HG02938 (cell line): ENCODE results near the gene CYP46A1.

Experiments
- ATAC-seq: cut with Tn5 transposase; IDR thresholded peaks from one replicate; pipeline ENCODE4 v1.9.1; 2021; ENCODE audit warnings: mild to moderate bottlenecking, moderate library complexity; ENCODE audit not compliant: unreplicated experiment

The CYP46A1 gene

DNA sequence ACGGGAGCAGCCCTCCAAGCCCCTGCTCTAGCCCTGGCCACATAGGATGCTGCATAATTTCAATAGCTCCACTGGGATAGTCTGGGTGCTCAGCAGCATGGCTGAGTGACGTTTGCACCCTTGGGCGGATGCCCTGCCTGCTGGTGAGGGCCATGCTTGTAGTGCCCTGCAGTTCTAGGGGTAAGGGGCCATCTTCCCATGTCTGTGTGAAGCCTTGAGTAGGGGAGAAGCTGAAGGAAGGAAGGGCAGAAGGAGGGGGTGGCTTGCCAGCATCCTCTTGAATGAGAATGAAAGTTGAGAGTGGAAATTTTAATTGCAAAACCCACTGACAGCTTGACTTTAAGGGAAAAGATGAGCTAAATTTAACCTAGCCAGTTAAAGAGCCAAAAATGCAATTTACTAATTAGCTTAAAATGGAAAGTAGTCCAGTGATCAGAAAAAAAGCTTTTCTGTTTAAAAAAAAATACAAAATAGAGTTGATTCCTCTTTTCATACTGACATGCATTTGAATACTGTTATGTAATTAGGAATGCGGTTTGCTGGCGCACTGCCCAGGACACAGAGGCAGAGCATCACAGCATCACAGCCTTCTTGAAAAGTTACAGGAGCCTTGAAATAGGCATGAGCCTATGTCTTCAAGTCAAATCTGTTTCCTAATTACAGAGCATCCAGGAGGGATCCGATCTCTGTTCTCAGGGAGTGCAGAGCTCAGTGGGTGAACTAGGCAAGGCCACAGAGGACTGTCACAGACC is 90.6 kb downstream of the CYP46A1 start:
- ATAC-seq = no peak

DNA sequence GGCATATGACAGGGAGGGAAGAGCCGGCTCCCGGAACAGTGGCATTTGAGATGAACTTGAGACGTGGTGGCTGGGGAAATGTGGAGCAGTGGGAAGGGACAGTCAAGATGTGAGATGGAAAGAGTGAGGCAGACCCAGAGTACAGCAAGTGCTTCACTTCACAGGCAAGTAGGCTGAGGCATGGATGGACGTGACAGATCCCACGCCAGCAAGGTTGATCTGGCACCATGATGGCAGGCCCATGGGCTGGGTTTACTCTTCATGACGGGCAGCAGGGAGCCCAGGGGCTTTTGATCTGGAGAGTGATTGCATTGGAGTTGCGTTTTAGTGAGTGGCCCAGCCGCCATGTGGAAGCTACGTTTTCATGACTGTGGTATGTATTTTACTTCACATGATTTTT is 91.3 kb downstream of the CYP46A1 start:
- no peak for ATAC-seq
